BE2C (cell line): ENCODE data around the gene MTO1.
"Not testable (repeated sequence)": the region's sequence is repeated elsewhere in the genome, so short reads cannot be mapped to it uniquely, and the experiment has no call there.

ENCODE experiments used
- DNase-seq: peaks from one replicate; pipeline ENCODE4 v3.0.0-alpha.2; 2020
- H3K27me3 ChIP-seq: fragments of 250-450 bp; sonication (Bioruptor Pico); 2 replicates; pipeline ENCODE4 v1.5.1; 2020; ENCODE audit warnings: mild to moderate bottlenecking
- H3K36me3 ChIP-seq: fragments of 250-450 bp; sonication (Bioruptor Pico); 2 replicates; pipeline ENCODE4 v1.5.1; 2020; ENCODE audit warnings: mild to moderate bottlenecking
- H3K4me1 ChIP-seq: fragments of 250-450 bp; sonication (Bioruptor Pico); 2 replicates; pipeline ENCODE4 v1.5.1; 2020
- H3K4me3 ChIP-seq: 2 replicates; pipeline ENCODE4 v1.5.1; 2011; ENCODE audit warnings: low read depth, low read length
- H3K9me3 ChIP-seq: fragments of 250-450 bp; sonication (Bioruptor Pico); 2 replicates; pipeline ENCODE4 v1.5.1; 2020
- CTCF ChIP-seq: IDR thresholded peaks from 2 replicates; pipeline ENCODE4 v1.5.1; 2012; ENCODE audit warnings: mild to moderate bottlenecking, low read depth, low read length

MTO1 gene

GRCh38 chr6:73548458-73549446, 87.2 kb downstream of the MTO1 start:
- Histone ChIP-seq H3K9me3 (no peaks in the 10 kb centered on the region), H3K36me3 (no peaks in the 10 kb centered on the region), H3K27me3 (no peaks in the 10 kb centered on the region), H3K4me3 (no peak overlapping the region), H3K4me1 (no peaks in the 10 kb centered on the region)
- no peak for TF ChIP-seq CTCF
- DNase-seq: no peak

- H3K4me3 ChIP-seq, H3K4me1 ChIP-seq, H3K27me3 ChIP-seq, H3K36me3 ChIP-seq, H3K9me3 ChIP-seq, DNase-seq: not testable (repeated sequence)
These were observed 89.6 kb downstream of the MTO1 start for GRCh38 chr6:73551115-73551514.

GRCh38 chr6:73555380-73555949, 93.9 kb downstream of the MTO1 start:
- not testable (repeated sequence) for H3K27me3 ChIP-seq, H3K9me3 ChIP-seq, H3K36me3 ChIP-seq, H3K4me3 ChIP-seq, H3K4me1 ChIP-seq, DNase-seq

GRCh38 chr6:73556836-73557235, 95.3 kb downstream of the MTO1 start:
- Histone ChIP-seq H3K4me3 (no peak overlapping the region), H3K27me3 (no peaks in the 10 kb centered on the region), H3K4me1 (no peaks in the 10 kb centered on the region), H3K36me3 (no peaks in the 10 kb centered on the region), H3K9me3 (no peaks in the 10 kb centered on the region)
- no peak for TF ChIP-seq CTCF
- DNase-seq: no peak
